ENCODE measurements around the gene ARL2BP.

- TF ChIP-seq CTCF (conservative IDR thresholded peaks at IDR 0.05; ENCODE audit: low read length): no peak
- no peak for TF ChIP-seq EZH2phosphoT487 (IDR thresholded peaks at IDR 0.05; ENCODE audit: borderline replicate concordance, low read depth, low read length)
Measured at GRCh38 chr16:57282510-57283213, 37.6 kb downstream of the ARL2BP start.

All from OCI-LY7 (cell line).